HG02885 (cell line): ENCODE measurements around the gene LIAS.

Experiments
- ATAC-seq: cut with Tn5 transposase; IDR thresholded peaks from one replicate; pipeline ENCODE4 v1.9.1; 2021; ENCODE audit warnings: mild to moderate bottlenecking; ENCODE audit not compliant: unreplicated experiment, poor library complexity

Gene LIAS

DNA sequence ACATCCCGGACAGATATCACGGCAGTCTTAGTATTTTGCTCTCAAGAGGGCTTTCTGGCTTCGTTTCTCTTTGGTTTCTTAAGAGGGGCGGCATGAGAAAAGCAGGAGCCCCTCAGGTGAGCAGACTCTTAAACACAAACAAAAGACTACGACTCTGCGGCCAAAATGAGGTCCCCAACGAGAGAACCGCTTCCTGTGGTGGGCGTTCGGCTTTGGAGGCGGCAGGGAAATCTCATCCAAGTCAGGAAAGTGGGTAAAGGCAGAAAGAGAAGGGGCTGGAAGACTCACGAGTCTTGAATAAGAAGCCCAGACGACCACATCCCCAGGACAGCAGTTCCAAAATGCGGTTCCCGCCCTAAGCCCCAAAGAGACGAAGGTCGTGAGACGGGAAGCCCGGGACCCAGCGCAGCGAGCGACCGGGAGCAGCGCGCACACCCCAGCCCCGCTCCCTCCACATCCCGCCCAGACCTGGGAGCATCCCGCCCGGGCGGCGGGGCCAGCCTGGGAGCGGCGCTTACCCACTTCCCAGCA lies 68.0 kb downstream of the LIAS start:
- ATAC-seq, result peak; percentile 24

- ATAC-seq, result peak; percentile 95
Measured at GRCh38 chr4:39527296-39528060, 68.6 kb downstream of the LIAS start, which contains the start of gene UGDH. Gene UGDH, minus strand, starts transcription at chr4:39527439. Its CDS starts 5,927 bp downstream, at chr4:39521512.

- ATAC-seq, result no peak
Measured at GRCh38 chr4:39528061-39528465, 69.2 kb downstream of the LIAS start.
